ENCODE results near the gene C17orf107.
A peak's percentile ranks its signal among the peaks of the same experiment; 100 is the strongest.

C17orf107 gene

DNA sequence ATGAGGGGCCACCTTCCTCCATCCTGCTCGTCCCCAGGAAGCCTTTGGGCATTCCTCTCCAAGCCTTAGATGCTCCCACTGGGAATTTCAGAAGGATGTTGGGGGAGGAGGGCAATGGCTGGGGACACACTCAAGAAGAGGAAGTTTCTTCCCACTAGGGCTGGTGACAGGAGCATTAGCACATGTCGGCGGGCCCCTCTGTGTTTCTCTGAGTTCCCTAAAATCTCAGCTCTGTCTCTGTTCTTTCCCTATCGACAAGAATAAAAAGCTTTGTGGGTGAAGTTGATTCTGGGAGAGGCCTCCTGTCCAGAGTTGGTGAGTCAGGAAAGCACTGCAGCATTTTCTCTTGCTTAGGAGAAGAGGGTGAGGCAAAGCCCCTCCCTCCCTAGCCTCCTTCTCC is 19.7 kb upstream of the C17orf107 start:
- no peak overlapping the region for H3K27ac ChIP-seq
- TF ChIP-seq ZFX (IDR thresholded peaks at IDR 0.05; ENCODE audit: borderline replicate concordance), result no peak
- TF ChIP-seq, protein P1, sequence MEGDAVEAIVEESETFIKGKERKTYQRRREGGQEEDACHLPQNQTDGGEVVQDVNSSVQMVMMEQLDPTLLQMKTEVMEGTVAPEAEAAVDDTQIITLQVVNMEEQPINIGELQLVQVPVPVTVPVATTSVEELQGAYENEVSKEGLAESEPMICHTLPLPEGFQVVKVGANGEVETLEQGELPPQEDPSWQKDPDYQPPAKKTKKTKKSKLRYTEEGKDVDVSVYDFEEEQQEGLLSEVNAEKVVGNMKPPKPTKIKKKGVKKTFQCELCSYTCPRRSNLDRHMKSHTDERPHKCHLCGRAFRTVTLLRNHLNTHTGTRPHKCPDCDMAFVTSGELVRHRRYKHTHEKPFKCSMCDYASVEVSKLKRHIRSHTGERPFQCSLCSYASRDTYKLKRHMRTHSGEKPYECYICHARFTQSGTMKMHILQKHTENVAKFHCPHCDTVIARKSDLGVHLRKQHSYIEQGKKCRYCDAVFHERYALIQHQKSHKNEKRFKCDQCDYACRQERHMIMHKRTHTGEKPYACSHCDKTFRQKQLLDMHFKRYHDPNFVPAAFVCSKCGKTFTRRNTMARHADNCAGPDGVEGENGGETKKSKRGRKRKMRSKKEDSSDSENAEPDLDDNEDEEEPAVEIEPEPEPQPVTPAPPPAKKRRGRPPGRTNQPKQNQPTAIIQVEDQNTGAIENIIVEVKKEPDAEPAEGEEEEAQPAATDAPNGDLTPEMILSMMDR (IDR thresholded peaks at IDR 0.05), result no peak

DNA sequence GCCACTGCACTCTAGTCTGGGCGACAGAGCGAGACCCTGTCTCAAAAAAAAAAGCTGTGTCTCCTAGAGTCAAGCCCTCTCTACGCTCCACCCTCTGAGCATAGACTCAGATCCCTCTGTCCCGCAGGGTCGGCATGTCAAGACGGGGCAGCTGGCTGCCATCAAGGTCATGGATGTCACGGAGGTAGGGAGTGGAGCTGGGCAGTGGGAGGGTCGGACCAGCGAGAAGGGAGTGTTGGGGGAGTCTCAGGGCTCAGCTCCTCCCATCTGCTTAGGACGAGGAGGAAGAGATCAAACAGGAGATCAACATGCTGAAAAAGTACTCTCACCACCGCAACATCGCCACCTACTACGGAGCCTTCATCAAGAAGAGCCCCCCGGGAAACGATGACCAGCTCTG is 18.5 kb upstream of the C17orf107 start:
- no peak overlapping the region for H3K27ac ChIP-seq
- TF ChIP-seq, protein P1 (IDR thresholded peaks at IDR 0.05), result no peak
- no peak for TF ChIP-seq ZFX (IDR thresholded peaks at IDR 0.05; ENCODE audit: borderline replicate concordance)

DNA sequence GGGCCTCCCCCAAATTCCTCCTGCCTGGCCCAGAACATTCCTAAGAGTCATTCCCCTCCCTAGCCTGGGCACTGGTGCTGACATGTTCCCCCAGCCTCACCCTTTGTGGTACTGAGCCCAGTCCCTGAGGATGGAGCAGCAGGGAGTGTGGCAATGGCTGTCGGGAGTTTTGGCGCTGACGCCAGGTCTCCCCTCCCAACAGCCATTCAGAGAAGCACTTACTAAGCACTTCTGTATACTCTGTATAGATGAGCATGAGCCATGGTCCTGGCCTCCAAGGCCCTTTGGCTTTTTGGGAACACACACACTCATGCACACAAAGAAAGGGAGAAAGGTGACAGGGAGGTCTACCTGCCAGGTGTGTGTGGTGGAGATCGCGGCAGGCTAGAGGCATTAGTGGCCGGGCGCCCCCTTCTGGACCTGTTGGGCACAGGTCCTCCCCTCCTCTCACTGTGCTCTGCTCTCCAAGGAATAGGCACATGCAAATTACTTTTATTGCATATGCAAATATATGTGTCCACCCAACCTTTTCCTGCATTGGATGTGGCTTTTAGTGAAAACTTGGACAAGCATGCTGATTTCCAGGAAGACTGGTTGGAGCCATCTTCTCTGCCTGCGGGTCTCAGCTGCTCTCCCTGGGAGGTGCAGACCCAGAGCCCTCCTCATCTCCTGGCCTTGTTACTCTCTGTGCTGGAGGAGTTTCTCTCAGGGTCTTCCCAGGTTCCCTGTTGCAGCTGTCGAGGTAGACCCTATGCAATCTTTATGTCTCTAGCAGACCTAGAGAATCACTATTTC is 17.4 kb upstream of the C17orf107 start:
- 0 out of 2 replicates have a peak overlapping the region, but pooled peaks have one; percentile 4 for H3K27ac ChIP-seq
- TF ChIP-seq, protein P1 (IDR thresholded peaks at IDR 0.05), result peak; percentile 95
- no peak for TF ChIP-seq ZFX (IDR thresholded peaks at IDR 0.05; ENCODE audit: borderline replicate concordance)

DNA sequence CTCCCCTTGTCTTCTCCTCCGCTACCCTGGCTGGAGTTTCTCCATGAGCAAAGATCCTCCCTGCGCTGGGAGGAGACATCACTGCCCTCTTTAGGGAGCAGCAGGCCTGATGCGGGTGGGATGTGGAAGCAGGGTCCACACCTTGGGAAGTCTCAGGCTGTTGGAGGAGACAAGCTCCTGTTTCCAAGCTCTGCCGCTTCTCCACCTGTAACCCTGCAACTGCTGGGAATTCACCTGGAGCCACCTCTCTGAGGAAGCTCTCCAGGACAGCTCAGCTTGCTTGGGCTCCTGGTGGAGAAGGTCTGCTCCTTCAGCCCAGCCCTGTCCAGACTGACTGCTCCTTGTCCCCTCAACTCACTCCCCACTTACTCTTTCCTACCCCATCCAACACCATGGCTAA is 14.8 kb upstream of the C17orf107 start:
- no peak for TF ChIP-seq ZFX (IDR thresholded peaks at IDR 0.05; ENCODE audit: borderline replicate concordance)
- TF ChIP-seq, protein P1 (IDR thresholded peaks at IDR 0.05), result no peak
- no peak overlapping the region for H3K27ac ChIP-seq

DNA sequence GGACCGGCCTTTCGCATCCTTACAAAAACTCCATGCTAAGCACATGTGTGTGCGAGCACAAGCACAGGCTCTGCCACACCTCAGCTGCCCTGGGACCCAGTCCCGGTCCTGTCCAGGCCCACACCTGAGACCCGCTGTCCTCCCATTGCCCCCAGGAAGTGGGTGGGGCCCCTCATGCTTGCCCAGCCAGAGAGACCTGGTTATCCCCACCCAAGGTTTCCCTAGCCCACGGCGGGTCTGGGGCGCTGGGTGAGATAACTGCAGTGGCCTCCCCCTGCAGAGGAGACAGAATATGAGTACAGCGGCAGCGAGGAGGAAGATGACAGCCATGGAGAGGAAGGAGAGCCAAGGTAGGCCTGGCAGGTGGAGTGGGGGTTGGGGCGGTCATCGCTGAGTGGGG is 12.5 kb upstream of the C17orf107 start:
- H3K27ac ChIP-seq, result no peak overlapping the region
- TF ChIP-seq, protein P1 (IDR thresholded peaks at IDR 0.05), result no peak
- no peak for TF ChIP-seq ZFX (IDR thresholded peaks at IDR 0.05; ENCODE audit: borderline replicate concordance)

DNA sequence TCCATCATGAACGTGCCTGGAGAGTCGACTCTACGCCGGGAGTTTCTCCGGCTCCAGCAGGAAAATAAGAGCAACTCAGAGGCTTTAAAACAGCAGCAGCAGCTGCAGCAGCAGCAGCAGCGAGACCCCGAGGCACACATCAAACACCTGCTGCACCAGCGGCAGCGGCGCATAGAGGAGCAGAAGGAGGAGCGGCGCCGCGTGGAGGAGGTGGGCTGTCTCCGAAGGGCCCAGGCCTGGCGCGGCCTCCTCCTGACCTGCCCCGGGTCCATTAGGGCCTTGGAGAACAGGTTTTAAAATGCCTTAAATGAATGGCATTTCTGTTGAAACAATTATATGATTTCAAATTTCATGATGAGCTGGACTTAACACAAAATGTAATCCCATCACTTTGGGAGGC is 11.8 kb upstream of the C17orf107 start:
- TF ChIP-seq, protein P1 (IDR thresholded peaks at IDR 0.05), result no peak
- no peak for TF ChIP-seq ZFX (IDR thresholded peaks at IDR 0.05; ENCODE audit: borderline replicate concordance)
- no peak overlapping the region for H3K27ac ChIP-seq

All from 22Rv1 (cell line).